HepG2 (cell line): ENCODE measurements around the gene FRMD4A. TPM values are rescaled to one million over a fixed set of nuclear protein-coding genes. Genes with fewer than 3 reads are reported as not detected.

Source experiments
- ATAC-seq: fragments of 200-7000 bp; cut with Tn5 transposase; 3 replicates; pipeline ENCODE4 v1.9.1; 2020; ENCODE audit warnings: mild to moderate bottlenecking, moderate library complexity
- BruUV-seq: library from RNA; stranded (reverse); fragments of 400-500 nt; replicated peaks from 2 replicates; lab custom pipeline; 2021; lab: Mats Ljungman, UMichigan
- CTCF ChIA-PET: fragments of 300-600 bp; formaldehyde crosslinking; extraction: SDS; loops from one replicate; lab custom pipeline; 2021; ENCODE audit warnings: low total read pairs, inconsistent platforms, low intra/inter-chr PET ratio; lab: Yijun Ruan, JAX
- POLR2A ChIA-PET: fragments of 350-600 bp; sonication (Branson Sonifier 250); formaldehyde crosslinking; loops from one replicate; lab custom pipeline; 2020; ENCODE audit warnings: antibody characterized with exemption, inconsistent platforms; lab: Yijun Ruan, JAX
- DNase-seq: peaks from one replicate; pipeline ENCODE4 v3.0.0-alpha.2; 2015; ENCODE audit warnings: low spot score
- FAIRE-seq: peaks from 3 replicates; lab custom pipeline; 2011; peaks lifted over from hg19 to GRCh38; lab: Jason Lieb, UNC
- H2AFZ ChIP-seq: one replicate; pipeline ENCODE4 v1.6.1; 2011; ENCODE audit warnings: low read length, inconsistent platforms
- H3K27ac ChIP-seq: fragments of 300-600 bp; 3 replicates; pipeline ENCODE4 v1.8.0; 2011; ENCODE audit warnings: mixed run types, mild to moderate bottlenecking, mixed read lengths, low read length, inconsistent platforms; ENCODE audit not compliant: insufficient read depth; ENCODE audit errors: extremely low read length
- H3K27me3 ChIP-seq, 2 experiments: fragments of 200-600 bp in 1 of 2; 2 replicates in 1 of 2; 3 replicates in 1 of 2; pipeline versions ENCODE4 v1.6.0 to v1.8.0; 2011; ENCODE audit warnings: low read length in 2 of 2, mild to moderate bottlenecking in 2 of 2, moderate library complexity in 2 of 2, inconsistent platforms in 1 of 2; ENCODE audit not compliant: insufficient read depth in 2 of 2, control insufficient read depth in 1 of 2
- H3K36me3 ChIP-seq, 2 experiments: fragments of 200-600 bp in 1 of 2; replicated peaks in 1 of 2; 2 replicates in 1 of 2; 3 replicates in 1 of 2; pipeline versions ENCODE4 v1.5.1 to v1.8.0; 2011; ENCODE audit warnings: low read length in 2 of 2, inconsistent platforms in 1 of 2; ENCODE audit not compliant: insufficient read depth in 2 of 2, control insufficient read depth in 1 of 2
- H3K4me1 ChIP-seq: 2 replicates; pipeline ENCODE4 v1.5.1; 2012; ENCODE audit warnings: low read length, inconsistent platforms; ENCODE audit not compliant: insufficient read depth
- H3K4me2 ChIP-seq: 2 replicates; pipeline ENCODE4 v1.6.0; 2011; ENCODE audit warnings: low read depth, low read length, inconsistent platforms
- H3K4me3 ChIP-seq, 3 experiments: fragments of 200-600 bp in 1 of 3; sonication (generic), shearing (Covaris generic) in 1 of 3; replicated peaks in 1 of 3; 2 replicates each; pipeline ENCODE4 v1.5.1; 2011 to 2016; ENCODE audit warnings: low read length in 3 of 3, inconsistent platforms in 2 of 3, low read depth in 2 of 3, mild to moderate bottlenecking in 2 of 3, control low read depth in 1 of 3, mixed read lengths in 1 of 3; ENCODE audit not compliant: insufficient read depth in 1 of 3
- H3K79me2 ChIP-seq: one replicate; pipeline ENCODE4 v1.6.1; 2011; ENCODE audit warnings: low read length, inconsistent platforms; ENCODE audit not compliant: insufficient read depth
- H3K9ac ChIP-seq: 2 replicates; pipeline ENCODE4 v1.6.0; 2011; ENCODE audit warnings: mild to moderate bottlenecking, low read depth, low read length, inconsistent platforms; ENCODE audit not compliant: insufficient read depth
- H3K9me3 ChIP-seq: 2 replicates; pipeline ENCODE4 v1.5.1; 2012; ENCODE audit warnings: mild to moderate bottlenecking, low read length
- H4K20me1 ChIP-seq: 2 replicates; pipeline ENCODE4 v1.6.0; 2011; ENCODE audit warnings: inconsistent platforms, mild to moderate bottlenecking, low read length, moderate library complexity; ENCODE audit not compliant: insufficient read depth
- AHR ChIP-seq: IDR thresholded peaks from 2 replicates; pipeline ENCODE4 v1.6.1; 2018; ENCODE audit warnings: missing genetic modification reagents, missing compliant biosample characterization
- BATF2 ChIP-seq: sonication (generic); formaldehyde crosslinking; IDR thresholded peaks from 2 replicates; pipeline ENCODE4 v1.8.0; 2022; ENCODE audit warnings: mild to moderate bottlenecking, missing genetic modification reagents, moderate library complexity
- FOXP4 ChIP-seq: sonication (generic); formaldehyde crosslinking; IDR thresholded peaks from 2 replicates; pipeline ENCODE4 v1.4.0; 2020; ENCODE audit warnings: missing genetic modification reagents
- RARG ChIP-seq: sonication (generic); formaldehyde crosslinking; IDR thresholded peaks from 2 replicates; pipeline ENCODE4 v1.4.0; 2020; ENCODE audit warnings: low read depth, mild to moderate bottlenecking, missing genetic modification reagents
- RCOR2 ChIP-seq: IDR thresholded peaks from 2 replicates; pipeline ENCODE4 v1.6.1; 2016; ENCODE audit warnings: missing biosample characterization, missing genetic modification reagents
- TCF12 ChIP-seq, 2 experiments: fragments of 450-650 bp in 1 of 2; sonication (generic) in 1 of 2; formaldehyde crosslinking in 1 of 2; IDR thresholded peaks; 2 replicates each; pipeline versions ENCODE4 v1.6.1 to v1.8.0; 2017 to 2022; ENCODE audit warnings: antibody characterized with exemption in 1 of 2, mild to moderate bottlenecking in 1 of 2, missing genetic modification reagents in 1 of 2, moderate library complexity in 1 of 2
- THRA ChIP-seq: sonication (generic); formaldehyde crosslinking; IDR thresholded peaks from 2 replicates; pipeline ENCODE4 v1.4.0; 2020; ENCODE audit warnings: missing genetic modification reagents, borderline replicate concordance
- TOPORS ChIP-seq: sonication (generic); formaldehyde crosslinking; IDR thresholded peaks from 2 replicates; pipeline ENCODE4 v1.8.0; 2023; ENCODE audit warnings: mild to moderate bottlenecking, missing genetic modification reagents
- ZBTB26 ChIP-seq: IDR thresholded peaks from 2 replicates; pipeline ENCODE4 v1.6.1; 2016; ENCODE audit warnings: missing compliant biosample characterization, missing genetic modification reagents, borderline replicate concordance
- ZNF24 ChIP-seq: fragments of 450-650 bp; IDR thresholded peaks from 2 replicates; pipeline ENCODE4 v1.6.1; 2017; ENCODE audit warnings: antibody characterized with exemption, mild to moderate bottlenecking
- ZNF446 ChIP-seq: sonication (generic); formaldehyde crosslinking; IDR thresholded peaks from 2 replicates; pipeline ENCODE4 v1.5.0; 2020; ENCODE audit warnings: mild to moderate bottlenecking, missing genetic modification reagents
- ZNF546 ChIP-seq: sonication (generic); formaldehyde crosslinking; conservative IDR thresholded peaks from 2 replicates; pipeline ENCODE4 v1.8.1; 2023; ENCODE audit warnings: mild to moderate bottlenecking, missing genetic modification reagents
- ZNF569 ChIP-seq: sonication (generic); formaldehyde crosslinking; IDR thresholded peaks from 2 replicates; pipeline ENCODE4 v1.5.0; 2020; ENCODE audit warnings: mild to moderate bottlenecking, missing genetic modification reagents, moderate library complexity, borderline replicate concordance
- ZNF747 ChIP-seq: sonication (generic); formaldehyde crosslinking; IDR thresholded peaks from 2 replicates; pipeline ENCODE4 v1.8.1; 2023; ENCODE audit warnings: missing genetic modification reagents, mild to moderate bottlenecking, borderline replicate concordance
- whole genome bisulfite sequencing: methylation state at CpG from one replicate; pipeline ENCODE4 v1.1.6; 2017; ENCODE audit warnings: low lambda C conversion rate; 5-methylcytosine and 5-hydroxymethylcytosine counted together
- in situ Hi-C: cut with HindIII; loops from 2 replicates; pipeline ENCODE4 v1.10.0; 2017; ENCODE audit warnings: low pct_unique_long_range_greater_than_20kb; ENCODE audit not compliant: extremely low pct_ligation_motif_present
- intact Hi-C: fragments of 100-400 bp; cut with micrococcal nuclease; formaldehyde crosslinking; loops from one replicate; pipeline ENCODE4 v1.10.0; 2022; ENCODE audit not compliant: unreplicated experiment
- polyA plus RNA-seq, 8 experiments: library from polyadenylated mRNA; depleted of rRNA in 3 of 8; stranded (reverse) in 7 of 8; unstranded in 1 of 8; fragments of >200 nt; fragmentation: Illumina TruSeq in 4 of 8; extraction: Trizol in 4 of 8; gene quantifications; 2 replicates each; pipeline versions ENCODE4 v1.2.1 to v1.2.3, GENCODE V29; 2011 to 2016; ENCODE audit warnings: low read depth in 4 of 8, missing spikeins in 1 of 8, mixed read lengths in 1 of 8; ENCODE audit not compliant: insufficient read depth in 1 of 8
- total RNA-seq, 5 experiments: library from RNA; depleted of rRNA; stranded (reverse); fragments of >200 nt; fragmentation: Illumina TruSeq; extraction: Trizol; gene quantifications; 2 replicates each; pipeline ENCODE4 v1.2.3, GENCODE V29; 2016; ENCODE audit warnings: low read depth in 1 of 5

The FRMD4A gene
- total and polyA plus RNA-seq, 2 of the 13 experiments (the other 11 are each of a cell fraction or from before 2014, with no cell fraction given), result 0.09 to 0.26 TPM

- Histone ChIP-seq H4K20me1 (no peaks in the 10 kb centered on the region), H3K9me3 (no peaks in the 10 kb centered on the region), H3K27me3 (no peaks in the 10 kb centered on the region), H2AFZ (no peak overlapping the region), H3K79me2 (no peaks in the 10 kb centered on the region), H3K4me2 (no peak overlapping the region), H3K4me3 (no peak overlapping the region), H3K9ac (no peak overlapping the region), H3K4me1 (no peaks in the 10 kb centered on the region), H3K27ac (no peak overlapping the region), H3K36me3 (peaks cover 5% of the 10 kb centered on the region in 2 experiments; a peak in 4 of 5 replicates)
- 100% methylated on average over 2 of the region's 2 CpGs for WGBS
- ChIA-PET POLR2A (no interaction called here), CTCF (no interaction called here)
- TF ChIP-seq ZNF569, result no peak
- FAIRE-seq (no peak), DNase-seq (no peak), ATAC-seq (no peak)
- in situ Hi-C loops, result no loop called here
- BruUV-seq, result no TSS peak
- intact Hi-C loops, result no loop called here
Observed at GRCh38 chr10:13629116-13629515, 701.6 kb downstream of the FRMD4A start.

GRCh38 chr10:13628661-13629060, 702.1 kb downstream of the FRMD4A start:
- Histone ChIP-seq H3K4me1 (no peaks in the 10 kb centered on the region), H3K4me3 (no peak overlapping the region), H3K9me3 (no peaks in the 10 kb centered on the region), H4K20me1 (no peaks in the 10 kb centered on the region), H3K27ac (no peak overlapping the region), H2AFZ (no peak overlapping the region), H3K4me2 (no peak overlapping the region), H3K79me2 (no peaks in the 10 kb centered on the region), H3K27me3 (no peaks in the 10 kb centered on the region), H3K36me3 (peaks cover 5% of the 10 kb centered on the region in 2 experiments; a peak in 4 of 5 replicates), H3K9ac (no peak overlapping the region)
- BruUV-seq, result no TSS peak
- in situ Hi-C loops, result no loop called here
- no peak for FAIRE-seq
- 75% methylated on average over 7 of the region's 7 CpGs for WGBS
- ATAC-seq, result no peak
- no peak for DNase-seq
- POLR2A ChIA-PET, result interaction anchor here (0.6 kb wide), 1 partner anchor 31 kb away, joined by 3 read pairs; no protein-coding TSS in a partner anchor
- CTCF ChIA-PET, result no interaction called here
- intact Hi-C loops, result no loop called here
- TF ChIP-seq ZNF546 (CRISPR knock-in tag) (no peak), TOPORS (CRISPR knock-in tag) (no peak), ZBTB26 (CRISPR knock-in tag) (no peak), ZNF747 (CRISPR knock-in tag) (no peak), AHR (CRISPR knock-in tag) (no peak), TCF12 (IDR thresholded peaks at IDR 0.05) (no peak), TCF12 (CRISPR knock-in tag; IDR thresholded peaks at IDR 0.05) (no peak), ZNF24 (no peak), ZNF446 (no peak), THRA (no peak), FOXP4 (CRISPR knock-in tag) (no peak), RCOR2 (CRISPR knock-in tag) (no peak), BATF2 (CRISPR knock-in tag) (no peak), RARG (CRISPR knock-in tag) (no peak)
